ENCODE results near the gene RBM14. TPM values are rescaled to one million over a fixed set of nuclear protein-coding genes. Genes with fewer than 3 reads are reported as not detected.
"Not testable (repeated sequence)": the region's sequence is repeated elsewhere in the genome, so short reads cannot be mapped to it uniquely, and the experiment has no call there.

RBM14 gene, protein sequence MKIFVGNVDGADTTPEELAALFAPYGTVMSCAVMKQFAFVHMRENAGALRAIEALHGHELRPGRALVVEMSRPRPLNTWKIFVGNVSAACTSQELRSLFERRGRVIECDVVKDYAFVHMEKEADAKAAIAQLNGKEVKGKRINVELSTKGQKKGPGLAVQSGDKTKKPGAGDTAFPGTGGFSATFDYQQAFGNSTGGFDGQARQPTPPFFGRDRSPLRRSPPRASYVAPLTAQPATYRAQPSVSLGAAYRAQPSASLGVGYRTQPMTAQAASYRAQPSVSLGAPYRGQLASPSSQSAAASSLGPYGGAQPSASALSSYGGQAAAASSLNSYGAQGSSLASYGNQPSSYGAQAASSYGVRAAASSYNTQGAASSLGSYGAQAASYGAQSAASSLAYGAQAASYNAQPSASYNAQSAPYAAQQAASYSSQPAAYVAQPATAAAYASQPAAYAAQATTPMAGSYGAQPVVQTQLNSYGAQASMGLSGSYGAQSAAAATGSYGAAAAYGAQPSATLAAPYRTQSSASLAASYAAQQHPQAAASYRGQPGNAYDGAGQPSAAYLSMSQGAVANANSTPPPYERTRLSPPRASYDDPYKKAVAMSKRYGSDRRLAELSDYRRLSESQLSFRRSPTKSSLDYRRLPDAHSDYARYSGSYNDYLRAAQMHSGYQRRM
- total RNA-seq (2014; rRNA removed; shearing (Covaris generic); ENCODE audit: low replicate concordance): 15.3 and 17.1 TPM in 2 replicates

DNA sequence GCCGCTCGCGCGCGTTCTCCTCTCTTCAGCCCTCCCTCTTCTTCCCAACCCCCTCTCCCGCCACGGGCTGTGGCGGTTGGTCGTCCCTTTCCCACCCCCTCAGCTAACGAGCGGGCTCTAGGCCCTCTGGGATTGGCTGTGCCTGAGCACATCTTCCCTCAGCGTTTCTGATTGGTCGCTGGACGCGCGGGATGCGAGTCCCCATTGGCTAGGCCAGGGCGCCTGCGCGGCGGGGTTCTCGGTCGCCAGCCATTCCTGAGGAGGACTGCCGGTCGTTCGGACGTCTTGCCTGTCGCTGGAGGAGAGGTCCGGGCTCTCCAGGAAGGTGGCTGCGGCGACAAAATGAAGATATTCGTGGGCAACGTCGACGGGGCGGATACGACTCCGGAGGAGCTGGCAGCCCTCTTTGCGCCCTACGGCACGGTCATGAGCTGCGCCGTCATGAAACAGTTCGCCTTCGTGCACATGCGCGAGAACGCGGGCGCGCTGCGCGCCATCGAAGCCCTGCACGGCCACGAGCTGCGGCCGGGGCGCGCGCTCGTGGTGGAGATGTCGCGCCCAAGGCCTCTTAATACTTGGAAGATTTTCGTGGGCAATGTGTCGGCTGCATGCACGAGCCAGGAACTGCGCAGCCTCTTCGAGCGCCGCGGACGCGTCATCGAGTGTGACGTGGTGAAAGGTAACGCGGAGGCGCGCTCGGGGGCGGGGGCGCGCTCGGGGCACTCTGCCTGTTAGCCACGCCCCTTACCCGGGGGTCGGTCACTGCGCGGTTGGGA is at the start of gene RBM14:
TSS of gene RBM14 (plus strand) at position 252 of the 776 bp plus-strand sequence. CDS start at position 343, 91 bp downstream.
- peak; percentile 98 for DNase-seq (ENCODE audit: low read depth)
- in situ Hi-C loops (cut with HindIII; ENCODE audit: low pct_unique_long_range_greater_than_20kb, low sequenced_read_pairs): no loop called here

DNA sequence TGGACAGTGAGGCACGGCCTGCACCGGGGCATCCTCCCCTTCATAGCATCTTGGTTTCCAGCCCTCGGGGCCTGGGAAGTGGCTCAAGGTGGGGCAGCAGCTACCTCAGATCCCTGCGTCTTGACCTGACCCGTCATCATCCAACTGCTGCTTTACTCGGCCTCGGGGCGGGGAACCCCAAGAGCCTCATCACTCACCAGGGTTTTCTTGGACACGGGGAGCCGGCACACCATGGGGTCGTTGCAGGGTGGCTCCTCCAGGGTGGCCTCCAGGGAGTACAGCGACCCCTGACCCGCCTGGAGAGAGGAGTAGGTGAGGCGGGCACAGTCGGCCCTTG is 48.7 kb upstream of the RBM14 start:
- in situ Hi-C loops (cut with HindIII; ENCODE audit: low pct_unique_long_range_greater_than_20kb, low sequenced_read_pairs): no loop called here
- DNase-seq (ENCODE audit: low read depth): no peak

DNA sequence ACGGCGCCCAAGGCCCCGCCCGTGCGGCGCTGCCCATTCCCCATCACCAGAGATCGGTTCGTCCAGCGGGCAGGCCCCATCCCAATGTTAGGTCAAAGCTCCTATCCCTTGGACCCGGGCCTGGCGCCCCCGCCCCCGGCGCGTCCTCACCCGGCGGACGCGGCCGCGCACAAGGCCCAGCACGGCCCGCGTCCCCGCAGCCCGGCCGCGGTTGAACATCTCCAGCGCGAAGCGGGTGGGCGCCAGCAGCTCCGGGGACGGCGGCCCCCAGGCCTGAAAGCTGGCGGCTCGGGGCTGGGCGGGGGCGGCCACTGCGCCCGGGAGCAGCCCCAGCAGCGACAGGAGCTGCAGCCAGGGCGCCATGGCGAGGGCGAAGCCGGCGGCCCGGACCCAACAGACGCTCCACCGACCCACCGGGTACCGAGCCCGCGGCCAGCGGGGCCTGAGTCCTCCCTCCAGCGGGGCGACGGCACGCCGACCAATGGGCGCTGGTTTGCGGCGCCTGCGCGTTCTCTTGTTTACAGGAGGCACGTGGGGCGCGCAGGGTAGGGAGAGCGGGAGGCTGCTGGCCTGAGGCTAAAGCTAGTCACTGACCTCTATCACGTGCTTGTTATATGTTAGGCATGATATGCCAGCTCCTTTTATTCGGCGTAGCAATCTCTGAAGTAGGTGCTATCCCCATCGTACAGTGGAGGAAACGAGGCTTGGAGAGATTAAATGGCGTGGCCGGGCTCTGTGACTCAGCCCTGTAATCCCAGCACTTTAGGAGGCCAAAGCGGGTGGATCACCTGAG is 48.1 kb upstream of the RBM14 start, which contains the start of gene CTSF:
TSS of gene CTSF (minus strand) at position 483 of the 793 bp plus-strand sequence. CDS start at position 363, 120 bp downstream.
- in situ Hi-C loops (cut with HindIII; ENCODE audit: low pct_unique_long_range_greater_than_20kb, low sequenced_read_pairs): no loop called here
- DNase-seq (ENCODE audit: low read depth): no peak

DNA sequence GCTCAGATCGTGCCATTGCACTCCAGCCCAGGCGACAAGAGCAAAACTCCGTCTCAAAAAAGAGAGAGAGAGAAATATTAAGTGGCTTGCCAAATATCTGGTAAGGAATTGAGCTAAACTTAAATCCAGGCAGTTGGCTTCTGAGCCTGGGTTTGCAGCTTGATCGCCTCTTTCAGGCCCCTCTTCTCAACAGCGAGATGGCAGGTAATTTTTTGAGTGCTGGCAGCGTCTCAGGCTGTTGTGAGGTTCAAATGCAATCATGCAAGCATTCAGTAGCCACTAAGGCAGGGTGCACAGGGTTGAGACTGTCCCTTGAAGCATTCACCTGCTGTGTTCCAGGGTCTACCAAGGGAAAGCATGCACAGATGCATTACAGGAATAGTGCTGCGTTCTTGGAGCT is 47.4 kb upstream of the RBM14 start:
- DNase-seq (ENCODE audit: low read depth): no peak
- in situ Hi-C loops (cut with HindIII; ENCODE audit: low pct_unique_long_range_greater_than_20kb, low sequenced_read_pairs): no loop called here

DNA sequence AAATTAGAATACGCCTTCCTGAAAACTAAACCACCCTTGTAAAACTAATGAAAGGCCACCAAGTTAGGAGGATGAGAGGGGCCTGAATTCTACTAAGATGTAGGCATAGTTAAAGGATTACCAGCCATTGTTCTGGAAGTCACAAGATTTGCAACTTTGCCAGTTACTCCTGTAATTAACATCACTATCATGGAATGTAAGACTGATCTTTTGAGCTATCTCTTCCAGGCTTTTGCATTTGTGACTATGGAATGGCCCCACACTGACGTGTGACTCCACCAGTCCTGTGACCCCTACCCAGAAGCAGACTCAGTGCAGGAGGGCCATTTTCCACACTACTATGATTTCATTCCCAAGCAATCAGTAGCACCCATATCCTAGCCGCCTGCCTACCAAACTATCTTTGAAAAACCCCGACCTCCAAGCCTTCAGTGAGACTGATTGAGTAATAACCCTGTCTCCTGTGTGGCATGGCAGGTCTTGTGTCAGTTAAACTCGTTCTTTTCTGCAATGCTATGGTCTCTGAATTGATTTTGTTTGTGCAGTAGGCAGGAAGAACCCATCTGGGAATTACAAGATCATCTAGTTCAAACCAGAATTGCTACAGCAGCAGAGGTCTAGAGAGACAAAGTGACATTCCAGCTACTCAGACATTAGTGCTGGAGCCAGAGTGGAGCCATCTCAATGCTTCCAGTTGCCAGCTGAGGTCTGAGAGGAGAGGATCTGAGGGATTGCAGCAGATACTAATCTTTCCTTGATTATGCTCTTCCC is 46.2 kb upstream of the RBM14 start:
- in situ Hi-C loops (cut with HindIII; ENCODE audit: low pct_unique_long_range_greater_than_20kb, low sequenced_read_pairs): no loop called here
- no peak for DNase-seq (ENCODE audit: low read depth)

DNA sequence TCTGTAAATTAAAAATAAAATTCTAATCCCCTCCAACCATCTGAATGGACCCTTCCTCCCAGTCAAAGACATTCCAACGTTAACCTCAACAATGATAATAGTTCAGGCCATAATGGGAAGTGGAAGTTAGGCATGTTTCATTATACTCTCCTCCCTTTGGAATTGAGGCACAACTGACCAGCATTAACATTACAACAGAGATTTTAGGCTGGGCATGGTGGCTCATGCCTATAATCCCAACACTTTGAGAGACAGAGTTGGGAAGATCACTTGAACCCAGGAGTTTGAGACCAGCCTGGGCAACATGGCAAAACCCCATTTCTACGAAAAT is 45.6 kb upstream of the RBM14 start:
- DNase-seq (ENCODE audit: low read depth): no peak
- in situ Hi-C loops (cut with HindIII; ENCODE audit: low pct_unique_long_range_greater_than_20kb, low sequenced_read_pairs): no loop called here

DNA sequence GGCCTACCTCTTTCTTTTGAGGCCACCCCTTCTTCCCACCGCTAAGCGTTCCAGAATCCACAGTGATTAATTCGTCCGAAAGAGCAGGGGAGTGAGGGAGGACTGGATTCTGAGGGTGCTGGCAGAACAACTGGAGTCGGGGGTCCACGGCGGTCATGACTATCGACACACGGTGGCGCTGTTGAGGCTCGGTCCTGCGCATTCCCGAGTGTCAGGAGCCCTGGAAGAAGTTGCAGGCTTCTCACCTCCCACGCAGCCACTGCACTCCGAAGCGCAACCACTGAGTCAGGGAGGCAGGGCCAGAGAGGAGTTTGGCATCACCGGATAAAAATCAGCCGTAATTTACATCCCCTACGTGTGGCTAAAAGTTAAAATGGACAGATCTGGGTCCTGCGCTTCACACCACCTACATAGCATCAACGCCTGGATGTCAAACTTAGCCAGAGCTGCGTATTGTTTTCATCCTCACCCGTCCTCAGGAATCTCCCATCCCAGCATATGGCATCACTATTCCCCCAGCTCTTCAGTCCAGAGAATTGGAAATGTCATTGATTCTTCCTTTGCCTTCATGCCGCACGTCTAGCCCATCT is 37.3 kb upstream of the RBM14 start:
- in situ Hi-C loops (cut with HindIII; ENCODE audit: low pct_unique_long_range_greater_than_20kb, low sequenced_read_pairs): no loop called here
- no peak for DNase-seq (ENCODE audit: low read depth)

DNA sequence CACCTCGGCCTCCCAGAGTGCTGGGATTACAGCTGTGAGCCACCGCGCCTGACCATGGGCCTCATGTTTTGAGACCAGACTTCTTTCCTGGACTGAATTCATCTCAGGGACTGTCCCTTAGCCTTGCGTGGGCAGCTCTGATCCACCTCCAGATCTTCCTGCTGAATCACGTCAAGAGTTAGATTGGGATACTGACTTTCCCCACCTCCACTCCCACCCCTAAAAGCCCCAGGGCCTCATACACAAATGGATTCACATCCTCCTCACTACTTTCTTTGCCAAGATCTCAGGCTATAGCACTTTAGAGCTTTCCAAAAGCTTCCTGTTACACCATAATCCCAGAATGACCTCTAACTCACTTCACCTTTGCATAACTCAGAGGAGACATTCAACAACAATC is 35.6 kb upstream of the RBM14 start:
- DNase-seq (ENCODE audit: low read depth): no peak
- in situ Hi-C loops (cut with HindIII; ENCODE audit: low pct_unique_long_range_greater_than_20kb, low sequenced_read_pairs): no loop called here

DNA sequence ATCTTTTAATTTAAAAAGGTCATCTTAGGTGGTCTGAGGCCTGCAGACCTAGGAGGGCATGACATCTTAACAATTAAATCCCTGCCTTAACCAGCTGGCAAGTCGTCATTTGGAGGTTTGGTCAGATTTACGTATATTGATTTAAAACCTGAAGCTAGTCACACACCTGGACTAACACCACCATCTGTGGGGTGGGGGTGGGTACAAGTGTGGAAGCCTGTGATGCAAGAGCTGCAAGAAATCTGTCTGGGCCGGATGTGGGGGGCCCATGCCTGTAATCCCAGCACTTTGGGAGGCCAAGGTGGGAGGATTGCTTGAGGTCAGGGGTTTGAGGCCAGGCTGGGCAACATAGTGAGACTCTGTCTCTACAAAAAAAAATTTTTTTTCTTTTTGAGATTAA is 35.2 kb upstream of the RBM14 start:
- no peak for DNase-seq (ENCODE audit: low read depth)
- in situ Hi-C loops (cut with HindIII; ENCODE audit: low pct_unique_long_range_greater_than_20kb, low sequenced_read_pairs): no loop called here

DNA sequence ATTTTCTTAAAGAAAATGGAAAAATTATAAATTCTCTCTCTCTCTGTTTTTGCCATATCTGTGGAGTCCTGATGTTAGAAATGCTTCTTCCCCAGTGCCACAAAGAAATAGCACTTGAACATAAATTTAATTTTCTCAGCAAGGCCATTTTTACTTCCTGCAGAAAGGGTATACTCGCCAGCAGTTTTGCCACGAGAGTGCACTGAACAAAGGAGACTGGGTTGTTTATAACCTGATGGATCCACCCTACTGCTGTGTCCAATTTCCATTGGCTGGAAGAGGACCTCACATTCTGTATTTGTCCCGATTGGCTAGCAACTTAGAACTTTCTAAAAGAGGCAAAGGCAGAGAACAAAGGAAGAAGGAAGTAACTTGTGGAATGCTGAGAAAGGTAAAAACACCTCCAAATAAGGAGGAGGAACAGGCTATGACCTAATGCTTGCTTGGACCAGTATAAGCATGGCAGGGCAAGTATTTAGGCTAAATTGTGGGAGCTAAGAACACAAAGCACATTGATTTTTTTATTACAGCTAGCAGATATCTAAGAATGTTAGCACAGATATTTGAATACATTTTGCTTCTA is 33.8 kb upstream of the RBM14 start:
- DNase-seq (ENCODE audit: low read depth); in situ Hi-C loops (cut with HindIII; ENCODE audit: low pct_unique_long_range_greater_than_20kb, low sequenced_read_pairs): not testable (repeated sequence)

DNA sequence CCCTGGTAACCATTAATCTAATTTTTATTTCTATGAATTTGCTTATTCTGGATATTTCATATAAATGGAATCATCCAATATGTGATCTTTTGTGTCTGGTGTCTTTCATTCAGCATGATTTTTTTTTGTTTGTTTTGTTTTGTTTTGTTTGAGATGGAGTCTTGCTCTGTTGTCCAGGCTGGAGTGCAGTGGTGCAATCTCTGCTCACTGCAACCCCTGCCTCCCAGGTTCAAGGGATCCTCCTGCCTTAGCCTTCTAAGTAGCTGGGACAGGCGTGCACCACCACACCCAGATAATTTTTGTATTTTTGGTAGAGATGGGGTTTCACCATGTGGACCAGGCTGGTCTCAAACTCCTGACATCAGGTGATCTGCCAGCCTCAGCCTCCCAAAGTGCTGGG is 31.0 kb upstream of the RBM14 start:
- DNase-seq (ENCODE audit: low read depth); in situ Hi-C loops (cut with HindIII; ENCODE audit: low pct_unique_long_range_greater_than_20kb, low sequenced_read_pairs): not testable (repeated sequence)

DNA sequence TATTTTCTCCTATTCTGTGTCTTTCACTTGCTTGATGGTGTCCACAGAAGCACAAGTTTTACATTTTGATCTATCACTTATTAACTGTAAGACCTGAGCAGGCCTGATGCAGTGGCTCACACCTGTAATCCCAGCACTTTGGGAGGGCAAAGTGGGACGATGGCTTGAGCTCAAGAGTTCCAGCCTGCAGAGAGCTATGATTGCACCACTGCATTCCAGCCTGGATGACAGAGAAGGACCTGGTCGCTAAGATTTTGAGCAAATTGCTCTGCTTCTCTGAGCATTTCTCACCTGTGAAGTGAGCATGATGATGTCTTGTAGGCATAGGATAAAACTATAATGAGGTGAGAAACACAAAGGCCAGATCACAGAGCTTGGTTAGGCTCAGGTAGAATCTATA is 30.3 kb upstream of the RBM14 start:
- DNase-seq (ENCODE audit: low read depth): no peak
- in situ Hi-C loops (cut with HindIII; ENCODE audit: low pct_unique_long_range_greater_than_20kb, low sequenced_read_pairs): no loop called here

DNA sequence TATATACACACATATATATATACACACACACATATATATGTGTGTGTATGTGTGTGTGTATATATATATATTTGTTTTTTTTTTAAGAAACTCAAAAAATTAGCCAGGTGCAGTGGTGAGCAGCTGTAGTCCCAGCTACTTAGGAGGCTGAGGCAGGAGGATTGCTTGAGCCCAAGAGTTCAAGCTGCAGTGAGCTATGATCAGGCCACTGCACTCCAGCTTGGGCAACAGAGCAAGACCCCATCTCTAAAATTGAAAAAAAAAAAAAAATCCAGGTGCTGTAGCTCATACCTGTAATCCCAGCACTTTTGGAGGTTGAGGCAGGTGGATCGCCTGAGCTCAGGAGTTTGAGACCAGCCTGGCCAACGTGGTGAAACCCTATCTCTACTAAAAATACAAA is 27.1 kb upstream of the RBM14 start:
- DNase-seq (ENCODE audit: low read depth); in situ Hi-C loops (cut with HindIII; ENCODE audit: low pct_unique_long_range_greater_than_20kb, low sequenced_read_pairs): not testable (repeated sequence)

DNA sequence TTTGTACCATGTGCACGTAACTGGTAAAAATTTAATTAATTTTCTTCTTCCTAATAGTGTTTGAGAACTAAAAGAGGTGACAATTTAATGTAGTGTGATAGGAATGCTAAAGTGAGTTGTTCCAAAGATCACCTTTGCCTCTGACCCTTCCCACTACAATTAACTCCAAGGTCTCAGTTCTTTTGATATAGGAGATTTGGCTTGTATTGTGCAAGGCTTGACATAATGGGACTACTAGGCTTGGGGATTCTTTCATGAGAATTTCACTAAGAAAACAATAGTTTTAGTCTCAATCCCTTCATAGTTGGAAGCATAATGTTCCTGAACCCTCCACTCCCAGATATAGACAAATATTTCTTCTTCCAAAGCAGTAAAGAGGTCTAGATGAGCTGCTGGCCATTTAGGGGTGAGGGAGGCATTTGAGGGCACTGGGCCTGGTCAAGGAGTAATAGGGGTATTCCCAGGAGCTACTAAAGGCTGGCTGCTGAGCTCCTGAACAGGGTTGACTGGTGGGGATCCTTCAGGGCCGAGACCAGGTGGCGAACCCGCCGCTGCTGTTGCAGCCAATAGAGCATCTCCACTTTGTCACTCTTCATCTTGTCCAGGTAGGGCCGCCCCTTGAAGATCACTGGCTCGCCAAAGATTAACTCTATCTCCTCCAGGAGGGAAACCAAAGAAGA is 26.3 kb upstream of the RBM14 start:
- in situ Hi-C loops (cut with HindIII; ENCODE audit: low pct_unique_long_range_greater_than_20kb, low sequenced_read_pairs): no loop called here
- no peak for DNase-seq (ENCODE audit: low read depth)

DNA sequence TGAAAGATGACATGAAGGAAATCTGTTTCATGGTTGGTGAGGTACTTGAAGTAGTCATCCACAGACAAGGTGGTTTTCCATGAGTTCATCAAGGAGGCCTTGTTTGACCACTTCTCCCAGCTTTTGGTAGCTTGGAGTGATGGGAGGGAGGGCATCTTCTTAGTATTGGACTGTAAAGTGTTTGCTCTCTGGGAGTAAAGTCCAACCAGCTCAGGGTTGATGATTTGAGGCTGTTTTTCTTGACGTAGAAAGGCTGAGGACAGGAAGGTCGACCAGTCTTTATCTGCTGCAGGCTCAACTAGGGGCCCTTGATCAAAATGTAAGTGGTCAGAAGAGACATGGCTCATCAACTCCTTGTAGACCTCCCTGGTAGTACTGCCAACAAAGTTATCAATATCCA is 25.3 kb upstream of the RBM14 start:
- in situ Hi-C loops (cut with HindIII; ENCODE audit: low pct_unique_long_range_greater_than_20kb, low sequenced_read_pairs): no loop called here
- DNase-seq (ENCODE audit: low read depth): no peak

DNA sequence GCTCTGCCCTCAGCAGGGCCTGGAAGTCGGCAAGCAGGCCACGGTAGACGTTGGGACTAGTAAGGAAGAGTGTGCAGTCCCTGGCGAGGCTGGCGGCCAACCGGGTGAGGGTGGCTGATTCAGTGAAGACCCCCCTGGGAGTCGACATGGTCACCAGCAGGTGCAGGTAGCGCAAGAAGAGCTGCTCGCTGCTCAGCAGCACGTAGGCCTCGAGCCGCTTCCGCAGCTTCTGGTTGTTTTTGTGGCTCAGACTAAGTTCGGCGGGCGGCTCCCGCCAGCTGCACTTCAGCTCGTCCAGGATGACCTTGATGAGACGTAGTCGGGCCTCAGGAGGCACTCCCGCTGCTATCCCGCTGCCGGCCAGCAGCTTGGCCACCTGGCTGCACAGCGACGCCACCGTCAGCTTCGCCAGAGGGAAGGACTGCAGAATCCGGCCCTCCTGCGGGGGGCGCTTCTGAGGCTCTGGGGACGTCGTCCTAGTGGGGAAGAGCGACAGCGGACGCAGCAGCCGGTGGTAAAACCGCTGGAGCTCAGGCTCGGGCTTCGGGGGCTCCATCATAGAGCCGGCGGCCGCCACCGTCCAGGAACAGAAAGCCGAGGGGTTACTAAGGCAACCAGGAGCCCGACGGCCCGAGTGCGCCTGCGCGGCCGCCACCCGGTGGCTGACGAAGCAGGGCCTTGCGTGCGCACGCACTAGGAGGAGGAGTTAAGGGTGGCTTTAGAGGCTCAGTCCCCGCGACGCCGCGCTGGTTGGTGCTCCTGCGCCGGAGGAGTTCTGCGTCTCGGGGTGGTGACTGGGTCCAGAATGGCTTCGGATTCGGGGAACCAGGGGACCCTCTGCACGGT is 23.8 kb upstream of the RBM14 start, which contains the start of the genes CCDC87 and CCS:
TSS of gene CCDC87 (minus strand) at position 607 of the 846 bp plus-strand sequence. CDS start at position 559, 48 bp downstream.
TSS of gene CCS (plus strand) at position 729 of the 846 bp plus-strand sequence. CDS start at position 806, 77 bp downstream.
- in situ Hi-C loops (cut with HindIII; ENCODE audit: low pct_unique_long_range_greater_than_20kb, low sequenced_read_pairs): no loop called here
- peak; percentile 90 for DNase-seq (ENCODE audit: low read depth)

Measured in Caki2 (cell line).